ENCODE results near the gene ZNF652. TPM values are rescaled to one million over a fixed set of nuclear protein-coding genes. Genes with fewer than 3 reads are reported as not detected.
A peak's percentile ranks its signal among the peaks of the same experiment; 100 is the strongest.

The ZNF652 gene
- 16.8 and 16.9 TPM in 2 replicates for polyA plus RNA-seq (2013)

- peak within 1 kb of the TSS; percentile 98 for H3K14ac ChIP-seq (ENCODE audit: low read length)
- peak within 1 kb of the TSS; percentile 95 for H4K8ac ChIP-seq (ENCODE audit: low read depth, low read length)
- H3K23ac ChIP-seq (ENCODE audit: low read length) = no peak within 1 kb of the TSS
- no peaks in the 10 kb centered on the region for H3K27me3 ChIP-seq (ENCODE audit: insufficient read depth, low read length)
- DNase-seq = peak; percentile 97 to 99
- H3K36me3 ChIP-seq (ENCODE audit: control insufficient read depth in 1 of 2, insufficient read depth in 2 of 2, low read length in 2 of 2) = no peaks in the 10 kb centered on the region
- H3K9me3 ChIP-seq (ENCODE audit: insufficient read depth, low read depth, low read length) = no peaks in the 10 kb centered on the region
- WGBS (ENCODE audit: extremely low coverage, insufficient coverage, insufficient read length) = no CpG with 5 or more reads among the region's 106 CpGs
- peak within 1 kb of the TSS; percentile 91 for H2BK5ac ChIP-seq (ENCODE audit: low read depth, low read length, poor library complexity)
- H3K18ac ChIP-seq (ENCODE audit: low read length) = peak within 1 kb of the TSS; percentile 99
- peak within 1 kb of the TSS; percentile 88 for H3K9ac ChIP-seq (ENCODE audit: low read length)
- peaks cover 9% of the 10 kb centered on the region for H3K79me1 ChIP-seq (ENCODE audit: low read length)
- peak within 1 kb of the TSS; percentile 91 for H3K4me2 ChIP-seq (ENCODE audit: low read length)
- H4K91ac ChIP-seq (ENCODE audit: low read depth, low read length) = peak within 1 kb of the TSS; percentile 94
- H2BK120ac ChIP-seq (ENCODE audit: insufficient read depth, low read length, poor library complexity) = peak within 1 kb of the TSS; percentile 86
- H2AK5ac ChIP-seq (ENCODE audit: low read length) = peak within 1 kb of the TSS; percentile 82
- peak within 1 kb of the TSS; percentile 16 for H2BK12ac ChIP-seq (ENCODE audit: low read length)
- H3K27ac ChIP-seq (ENCODE audit: low read depth, low read length) = peak within 1 kb of the TSS; percentile 99
- peak within 1 kb of the TSS; percentile 93 for H4K12ac ChIP-seq (ENCODE audit: low read depth, low read length)
- peaks cover 11% of the 10 kb centered on the region for H3K79me2 ChIP-seq (ENCODE audit: control insufficient read depth, insufficient read depth, low read length, poor library complexity)
- peaks cover 2 to 6% of the 10 kb centered on the region in 2 experiments for H3K4me1 ChIP-seq (ENCODE audit: control insufficient read depth in 1 of 2, insufficient read depth in 2 of 2, low read length in 2 of 2)
- peak within 1 kb of the TSS; percentile 89 for H3K4me3 ChIP-seq (ENCODE audit: low read depth, low read length)
- H3K4ac ChIP-seq (ENCODE audit: low read depth, low read length) = peak within 1 kb of the TSS; percentile 91
- H2AFZ ChIP-seq (ENCODE audit: insufficient read depth, low read length, poor library complexity) = peak within 1 kb of the TSS; percentile 91
Measured at GRCh38 chr17:49361902-49362722, at the start of gene ZNF652. Gene ZNF652, minus strand, starts transcription at chr17:49362250. Its CDS starts 44,525 bp downstream, at chr17:49317725.

GRCh38 chr17:49409066-49409465 lies 47.0 kb upstream of the ZNF652 start:
- Histone ChIP-seq H4K91ac (ENCODE audit: low read depth, low read length) (no peak overlapping the region), H2BK5ac (ENCODE audit: low read depth, low read length, poor library complexity) (no peak overlapping the region), H3K4me2 (ENCODE audit: low read length) (no peak overlapping the region), H3K4ac (ENCODE audit: low read depth, low read length) (no peak overlapping the region), H2AFZ (ENCODE audit: insufficient read depth, low read length, poor library complexity) (no peak overlapping the region), H3K79me2 (ENCODE audit: control insufficient read depth, insufficient read depth, low read length, poor library complexity) (peaks cover under 1% of the 10 kb centered on the region), H3K9me3 (ENCODE audit: insufficient read depth, low read depth, low read length) (no peaks in the 10 kb centered on the region), H4K8ac (ENCODE audit: low read depth, low read length) (no peak overlapping the region), H3K4me3 (ENCODE audit: low read depth, low read length) (no peak overlapping the region), H2BK120ac (ENCODE audit: insufficient read depth, low read length, poor library complexity) (no peak overlapping the region), H3K23ac (ENCODE audit: low read length) (no peak overlapping the region), H2AK5ac (ENCODE audit: low read length) (no peak overlapping the region), H3K27ac (ENCODE audit: low read depth, low read length) (no peak overlapping the region), H3K36me3 (ENCODE audit: control insufficient read depth in 1 of 2, insufficient read depth in 2 of 2, low read length in 2 of 2) (peaks cover 46 to 76% of the 10 kb centered on the region in 2 experiments), H2BK12ac (ENCODE audit: low read length) (no peak overlapping the region), H3K27me3 (ENCODE audit: insufficient read depth, low read length) (no peaks in the 10 kb centered on the region), H3K18ac (ENCODE audit: low read length) (no peak overlapping the region), H4K12ac (ENCODE audit: low read depth, low read length) (no peak overlapping the region), H3K14ac (ENCODE audit: low read length) (no peak overlapping the region), H3K4me1 (ENCODE audit: control insufficient read depth in 1 of 2, insufficient read depth in 2 of 2, low read length in 2 of 2) (peaks cover 1% of the 10 kb centered on the region in 2 experiments), H3K79me1 (ENCODE audit: low read length) (no peaks in the 10 kb centered on the region), H3K9ac (ENCODE audit: low read length) (no peak overlapping the region)
- no CpG with 5 or more reads among the region's 14 CpGs for WGBS (ENCODE audit: extremely low coverage, insufficient coverage, insufficient read length)
- DNase-seq = no peak

DNA sequence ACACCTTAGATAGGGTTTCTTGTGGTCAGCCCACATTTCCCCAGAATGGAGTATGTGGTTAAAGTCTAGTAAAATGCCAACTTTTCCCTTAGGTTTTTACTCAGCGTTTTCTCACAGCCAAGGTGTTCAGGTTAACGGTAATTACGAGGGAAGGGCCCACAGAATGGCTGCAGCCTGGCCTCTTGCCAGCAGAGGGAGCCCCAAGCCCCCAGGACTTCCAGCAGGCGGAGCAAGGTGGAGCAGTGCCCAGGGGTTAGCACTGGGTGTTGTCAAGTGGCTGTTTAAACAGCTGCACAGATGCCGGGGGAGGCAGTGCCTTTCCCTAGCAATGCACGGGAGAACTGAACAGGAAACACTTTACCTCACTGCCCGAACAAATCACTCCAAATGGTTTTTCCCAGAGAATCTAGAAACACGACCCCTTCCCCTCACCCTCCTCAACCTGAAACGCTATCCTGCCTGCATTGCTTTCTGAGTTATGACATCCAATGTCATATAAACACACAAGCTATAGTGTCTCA lies 46.0 kb upstream of the ZNF652 start:
- Histone ChIP-seq H3K9me3 (ENCODE audit: insufficient read depth, low read depth, low read length) (no peaks in the 10 kb centered on the region), H3K79me2 (ENCODE audit: control insufficient read depth, insufficient read depth, low read length, poor library complexity) (no peaks in the 10 kb centered on the region), H2BK12ac (ENCODE audit: low read length) (no peak overlapping the region), H3K27me3 (ENCODE audit: insufficient read depth, low read length) (no peaks in the 10 kb centered on the region), H3K27ac (ENCODE audit: low read depth, low read length) (no peak overlapping the region), H3K18ac (ENCODE audit: low read length) (no peak overlapping the region), H4K91ac (ENCODE audit: low read depth, low read length) (no peak overlapping the region), H3K4me1 (ENCODE audit: control insufficient read depth in 1 of 2, insufficient read depth in 2 of 2, low read length in 2 of 2) (no peaks in the 10 kb centered on the region), H3K9ac (ENCODE audit: low read length) (no peak overlapping the region), H2AK5ac (ENCODE audit: low read length) (no peak overlapping the region), H2AFZ (ENCODE audit: insufficient read depth, low read length, poor library complexity) (no peak overlapping the region), H4K12ac (ENCODE audit: low read depth, low read length) (no peak overlapping the region), H2BK5ac (ENCODE audit: low read depth, low read length, poor library complexity) (no peak overlapping the region), H3K14ac (ENCODE audit: low read length) (no peak overlapping the region), H3K79me1 (ENCODE audit: low read length) (no peaks in the 10 kb centered on the region), H3K4me3 (ENCODE audit: low read depth, low read length) (no peak overlapping the region), H3K4ac (ENCODE audit: low read depth, low read length) (no peak overlapping the region), H3K36me3 (ENCODE audit: control insufficient read depth in 1 of 2, insufficient read depth in 2 of 2, low read length in 2 of 2) (peaks cover 51 to 82% of the 10 kb centered on the region in 2 experiments), H3K4me2 (ENCODE audit: low read length) (no peak overlapping the region), H2BK120ac (ENCODE audit: insufficient read depth, low read length, poor library complexity) (no peak overlapping the region), H3K23ac (ENCODE audit: low read length) (no peak overlapping the region), H4K8ac (ENCODE audit: low read depth, low read length) (no peak overlapping the region)
- peak; percentile 77 to 89 for DNase-seq
- WGBS (ENCODE audit: extremely low coverage, insufficient coverage, insufficient read length) = no CpG with 5 or more reads among the region's 9 CpGs

DNA sequence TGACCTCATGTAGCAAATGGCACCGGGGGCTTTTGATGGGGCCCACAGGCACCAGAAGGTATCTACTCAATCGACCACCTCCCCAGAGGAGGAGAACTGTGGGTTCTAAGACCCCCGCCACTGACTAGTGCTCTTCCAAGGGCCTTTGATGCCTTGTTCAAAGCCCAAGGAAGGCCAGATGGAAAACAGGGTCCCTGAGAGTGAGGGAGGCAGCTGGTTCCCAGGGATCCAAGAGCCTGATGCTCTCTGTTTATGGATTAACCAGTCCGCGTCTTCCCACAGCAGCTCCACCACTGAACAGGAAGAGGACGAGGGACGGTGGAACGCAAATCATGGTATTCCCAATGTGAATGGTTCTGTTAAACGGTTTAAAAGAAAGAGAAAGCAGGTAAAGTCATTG lies 45.0 kb upstream of the ZNF652 start:
- H4K8ac ChIP-seq (ENCODE audit: low read depth, low read length) = no peak overlapping the region
- H2AFZ ChIP-seq (ENCODE audit: insufficient read depth, low read length, poor library complexity) = no peak overlapping the region
- H4K91ac ChIP-seq (ENCODE audit: low read depth, low read length) = no peak overlapping the region
- no peak overlapping the region for H3K27ac ChIP-seq (ENCODE audit: low read depth, low read length)
- no peak overlapping the region for H2BK12ac ChIP-seq (ENCODE audit: low read length)
- no peaks in the 10 kb centered on the region for H3K79me1 ChIP-seq (ENCODE audit: low read length)
- no peak overlapping the region for H2BK5ac ChIP-seq (ENCODE audit: low read depth, low read length, poor library complexity)
- H3K4me2 ChIP-seq (ENCODE audit: low read length) = no peak overlapping the region
- no peak overlapping the region for H2AK5ac ChIP-seq (ENCODE audit: low read length)
- H3K9me3 ChIP-seq (ENCODE audit: insufficient read depth, low read depth, low read length) = no peaks in the 10 kb centered on the region
- H3K14ac ChIP-seq (ENCODE audit: low read length) = no peak overlapping the region
- no peak for DNase-seq
- H3K4me1 ChIP-seq (ENCODE audit: control insufficient read depth in 1 of 2, insufficient read depth in 2 of 2, low read length in 2 of 2) = no peaks in the 10 kb centered on the region
- no peak overlapping the region for H3K9ac ChIP-seq (ENCODE audit: low read length)
- H3K79me2 ChIP-seq (ENCODE audit: control insufficient read depth, insufficient read depth, low read length, poor library complexity) = no peaks in the 10 kb centered on the region
- peaks cover 46 to 77% of the 10 kb centered on the region in 2 experiments for H3K36me3 ChIP-seq (ENCODE audit: control insufficient read depth in 1 of 2, insufficient read depth in 2 of 2, low read length in 2 of 2)
- H3K27me3 ChIP-seq (ENCODE audit: insufficient read depth, low read length) = no peaks in the 10 kb centered on the region
- no peak overlapping the region for H3K4me3 ChIP-seq (ENCODE audit: low read depth, low read length)
- H3K23ac ChIP-seq (ENCODE audit: low read length) = no peak overlapping the region
- no peak overlapping the region for H3K18ac ChIP-seq (ENCODE audit: low read length)
- H3K4ac ChIP-seq (ENCODE audit: low read depth, low read length) = no peak overlapping the region
- no CpG with 5 or more reads among the region's 9 CpGs for WGBS (ENCODE audit: extremely low coverage, insufficient coverage, insufficient read length)
- H4K12ac ChIP-seq (ENCODE audit: low read depth, low read length) = no peak overlapping the region
- no peak overlapping the region for H2BK120ac ChIP-seq (ENCODE audit: insufficient read depth, low read length, poor library complexity)
